Measurements from ENCODE around the gene PACS2. TPM values are rescaled to one million over a fixed set of nuclear protein-coding genes. Genes with fewer than 3 reads are reported as not detected.
A peak's percentile ranks its signal among the peaks of the same experiment; 100 is the strongest.

The PACS2 gene
- total RNA-seq, 1 experiment from 2014 or later, result 100 TPM

GRCh38 chr14:105328678-105329390, 14.3 kb downstream of the PACS2 start:
- H3K27me3 Mint-ChIP-seq (ENCODE audit: low read depth), result no peaks in the 10 kb centered on the region
- ATAC-seq (no peak), DNase-seq (ENCODE audit: low spot score) (no peak)
- H3K36me3 Mint-ChIP-seq, result no peaks in the 10 kb centered on the region
- H3K9me3 Mint-ChIP-seq, result no peaks in the 10 kb centered on the region
- peaks cover 62% of the 10 kb centered on the region for H3K4me1 Mint-ChIP-seq
- POLR2A ChIA-PET, result no interaction called here
- CTCF ChIA-PET, result interaction anchor here (0.6 to 1.8 kb wide), 5 partner anchors 23 to 152 kb away, joined by 3 to 7 read pairs (median 4); no protein-coding TSS in a partner anchor
- no peak overlapping the region for H3K4me3 Mint-ChIP-seq
- TF ChIP-seq ATF2 (CRISPR knock-in tag; IDR thresholded peaks at IDR 0.05; ENCODE audit: borderline replicate concordance, low read depth) (no peak), GTF2I (CRISPR knock-in tag; conservative IDR thresholded peaks at IDR 0.05) (no peak), CTCF (IDR thresholded peaks at IDR 0.05) (no peak)
- peak overlapping the region; percentile 74 for H3K27ac Mint-ChIP-seq

- ChIA-PET POLR2A (no interaction called here), CTCF (interaction anchor here (0.6 to 1.8 kb wide), 5 partner anchors 23 to 180 kb away, joined by 3 to 7 read pairs (median 4); no protein-coding TSS in a partner anchor)
- H3K27me3 Mint-ChIP-seq (ENCODE audit: low read depth), result no peaks in the 10 kb centered on the region
- H3K4me3 Mint-ChIP-seq, result no peak overlapping the region
- TF ChIP-seq MXD4 (CRISPR knock-in tag; IDR thresholded peaks at IDR 0.05; ENCODE audit: borderline replicate concordance) (no peak), CTCF (IDR thresholded peaks at IDR 0.05) (no peak), NFATC4 (CRISPR knock-in tag; IDR thresholded peaks at IDR 0.05) (no peak), ZBTB43 (CRISPR knock-in tag; IDR thresholded peaks at IDR 0.05) (no peak), ZNF121 (CRISPR knock-in tag; IDR thresholded peaks at IDR 0.05) (no peak), ETV6 (CRISPR knock-in tag; IDR thresholded peaks at IDR 0.05) (no peak), KAT7 (CRISPR knock-in tag; IDR thresholded peaks at IDR 0.05; ENCODE audit: borderline replicate concordance) (no peak), ZNF219 (CRISPR knock-in tag; IDR thresholded peaks at IDR 0.05; ENCODE audit: borderline replicate concordance) (no peak), HMGA2 (CRISPR knock-in tag; IDR thresholded peaks at IDR 0.05) (no peak), ZNF425 (CRISPR knock-in tag; conservative IDR thresholded peaks at IDR 0.05) (no peak), ERG (CRISPR knock-in tag; IDR thresholded peaks at IDR 0.05) (no peak), TP53 (CRISPR knock-in tag; IDR thresholded peaks at IDR 0.05) (no peak), NR3C1 (CRISPR knock-in tag; conservative IDR thresholded peaks at IDR 0.05; ENCODE audit: low read depth) (no peak), E2F4 (CRISPR knock-in tag; IDR thresholded peaks at IDR 0.05; ENCODE audit: borderline replicate concordance, low read depth) (no peak), CREB1 (CRISPR knock-in tag; IDR thresholded peaks at IDR 0.05) (no peak), FOXK1 (CRISPR knock-in tag; IDR thresholded peaks at IDR 0.05) (no peak), ZNF416 (CRISPR knock-in tag; IDR thresholded peaks at IDR 0.05) (no peak), SMAD3 (CRISPR knock-in tag; IDR thresholded peaks at IDR 0.05; ENCODE audit: borderline replicate concordance) (no peak), JAZF1 (CRISPR knock-in tag; IDR thresholded peaks at IDR 0.05) (no peak), ESRRA (CRISPR knock-in tag; IDR thresholded peaks at IDR 0.05; ENCODE audit: borderline replicate concordance) (no peak)
- H3K9me3 Mint-ChIP-seq, result no peaks in the 10 kb centered on the region
- ATAC-seq (no peak), DNase-seq (ENCODE audit: low spot score) (no peak)
- peaks cover 56% of the 10 kb centered on the region for H3K4me1 Mint-ChIP-seq
- H3K27ac Mint-ChIP-seq, result peak overlapping the region; percentile 45; the same call in 1 of the 2 replicates
- no peaks in the 10 kb centered on the region for H3K36me3 Mint-ChIP-seq
Measured at GRCh38 chr14:105329411-105330150, 15.0 kb downstream of the PACS2 start.
